Measurements from ENCODE around the gene NRAP. TPM values are rescaled to one million over a fixed set of nuclear protein-coding genes. Genes with fewer than 3 reads are reported as not detected.

The NRAP gene
- total RNA-seq, 1 experiment from 2014 or later, result not detected

DNA sequence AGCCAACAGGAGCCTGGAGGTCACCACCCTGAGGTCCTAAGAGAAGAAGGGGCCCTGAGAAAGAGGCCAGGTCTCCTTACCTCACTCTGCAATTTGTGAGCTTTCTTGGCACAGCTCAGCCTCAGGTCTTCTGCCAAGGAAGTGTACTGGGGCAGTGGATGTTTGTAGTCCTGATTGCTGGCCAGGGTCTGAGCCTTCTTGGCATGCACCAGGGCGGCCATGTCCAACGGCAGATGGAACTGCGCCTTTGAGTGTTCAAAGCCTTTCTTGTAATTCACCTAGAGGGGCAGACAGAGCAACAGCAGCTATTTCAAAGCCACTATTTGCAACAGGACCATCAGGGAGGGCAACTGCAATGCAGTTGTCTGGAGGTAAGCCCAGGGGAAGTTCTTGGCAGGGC, 51.7 kb downstream of the NRAP start:
- Histone ChIP-seq H3K27ac (no peak overlapping the region), H3K36me3 (ENCODE audit: low read depth) (no peaks in the 10 kb centered on the region), H3F3A (ENCODE audit: insufficient read depth, low read depth) (no peaks in the 10 kb centered on the region), H3K4me2 (no peak overlapping the region), H3K9me3 (ENCODE audit: insufficient read depth, low read depth) (no peaks in the 10 kb centered on the region), H3K9me2 (ENCODE audit: insufficient read depth) (no peaks in the 10 kb centered on the region), H4K20me1 (ENCODE audit: insufficient read depth) (no peaks in the 10 kb centered on the region), H3K79me2 (ENCODE audit: low read depth) (no peaks in the 10 kb centered on the region), H3K4me1 (replicated peaks; ENCODE audit: insufficient read depth) (no peaks in the 10 kb centered on the region), H3K4me3 (no peak overlapping the region), H2AFZ (no peak overlapping the region), H3K27me3 (ENCODE audit: insufficient read depth, low read depth) (peaks cover 37% of the 10 kb centered on the region; the same call in 1 of the 2 replicates)
- ChIA-PET CTCF (no interaction called here), POLR2A (ENCODE audit: unreplicated experiment) (no interaction called here)
- DNase-seq, result no peak
- intact Hi-C loops (cut with micrococcal nuclease; ENCODE audit: unreplicated experiment), result no loop called here
- TF ChIP-seq EZH2 (IDR thresholded peaks at IDR 0.05; ENCODE audit: low read depth), result no peak
- TF ChIP-seq, protein P1, sequence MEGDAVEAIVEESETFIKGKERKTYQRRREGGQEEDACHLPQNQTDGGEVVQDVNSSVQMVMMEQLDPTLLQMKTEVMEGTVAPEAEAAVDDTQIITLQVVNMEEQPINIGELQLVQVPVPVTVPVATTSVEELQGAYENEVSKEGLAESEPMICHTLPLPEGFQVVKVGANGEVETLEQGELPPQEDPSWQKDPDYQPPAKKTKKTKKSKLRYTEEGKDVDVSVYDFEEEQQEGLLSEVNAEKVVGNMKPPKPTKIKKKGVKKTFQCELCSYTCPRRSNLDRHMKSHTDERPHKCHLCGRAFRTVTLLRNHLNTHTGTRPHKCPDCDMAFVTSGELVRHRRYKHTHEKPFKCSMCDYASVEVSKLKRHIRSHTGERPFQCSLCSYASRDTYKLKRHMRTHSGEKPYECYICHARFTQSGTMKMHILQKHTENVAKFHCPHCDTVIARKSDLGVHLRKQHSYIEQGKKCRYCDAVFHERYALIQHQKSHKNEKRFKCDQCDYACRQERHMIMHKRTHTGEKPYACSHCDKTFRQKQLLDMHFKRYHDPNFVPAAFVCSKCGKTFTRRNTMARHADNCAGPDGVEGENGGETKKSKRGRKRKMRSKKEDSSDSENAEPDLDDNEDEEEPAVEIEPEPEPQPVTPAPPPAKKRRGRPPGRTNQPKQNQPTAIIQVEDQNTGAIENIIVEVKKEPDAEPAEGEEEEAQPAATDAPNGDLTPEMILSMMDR (conservative IDR thresholded peaks at IDR 0.05), result no peak
- BruUV-seq (replicated peaks), result no TSS peak

DNA sequence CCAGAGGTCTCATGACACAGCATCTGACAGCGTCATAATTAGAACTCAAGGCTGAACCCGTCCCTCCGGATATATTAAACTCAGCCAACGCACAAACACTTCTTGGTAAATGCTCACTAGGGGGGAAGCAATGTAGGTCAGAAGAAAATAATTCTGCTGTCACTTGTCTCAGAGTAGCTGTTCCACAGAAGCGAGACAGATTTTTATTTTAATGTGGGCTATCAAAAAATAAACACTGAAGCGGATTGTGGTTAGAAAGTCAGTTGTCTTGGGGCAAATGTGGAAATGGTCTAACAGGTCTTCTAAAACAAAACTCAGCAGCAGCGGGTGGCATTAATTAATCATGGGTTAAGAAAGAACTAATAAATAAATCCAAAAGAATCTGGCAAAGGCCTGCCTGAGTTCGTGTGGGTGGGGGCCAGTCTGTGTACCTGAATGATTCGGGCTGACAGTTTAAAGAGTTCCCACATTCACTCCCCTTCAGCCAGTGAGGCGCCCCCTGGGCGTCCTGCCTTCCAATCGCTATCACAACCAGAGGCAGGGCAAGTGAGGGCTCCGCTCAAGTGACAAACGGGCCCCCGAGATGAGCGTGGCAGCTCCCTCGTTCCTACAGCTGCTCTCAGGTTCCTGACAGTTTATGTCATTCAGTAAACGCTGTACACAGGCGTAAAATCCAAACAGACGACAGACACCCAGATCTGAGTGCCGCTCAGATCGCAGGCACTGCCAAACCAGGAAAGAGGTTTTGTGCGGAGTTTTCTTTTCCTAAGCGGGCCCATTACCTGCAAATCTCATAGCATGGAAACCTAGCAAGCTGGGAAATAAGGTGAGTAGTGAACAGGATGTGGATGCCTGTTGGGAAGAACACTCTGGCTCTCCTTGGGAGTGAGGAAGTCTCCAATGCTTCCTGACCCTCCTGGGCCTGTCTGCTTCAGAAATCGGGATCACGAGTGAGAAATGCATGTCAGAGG, 52.9 kb downstream of the NRAP start:
- no peaks in the 10 kb centered on the region for H3K9me2 ChIP-seq (ENCODE audit: insufficient read depth)
- no peak overlapping the region for H3K27ac ChIP-seq
- TF ChIP-seq, protein P1 (conservative IDR thresholded peaks at IDR 0.05), result no peak
- TF ChIP-seq EZH2 (IDR thresholded peaks at IDR 0.05; ENCODE audit: low read depth), result no peak
- H4K20me1 ChIP-seq (ENCODE audit: insufficient read depth), result no peaks in the 10 kb centered on the region
- CTCF ChIA-PET, result no interaction called here
- no peaks in the 10 kb centered on the region for H3K36me3 ChIP-seq (ENCODE audit: low read depth)
- H3K4me3 ChIP-seq, result no peak overlapping the region
- H3K4me2 ChIP-seq, result no peak overlapping the region
- DNase-seq, result no peak
- H3K4me1 ChIP-seq (replicated peaks; ENCODE audit: insufficient read depth), result no peaks in the 10 kb centered on the region
- no peaks in the 10 kb centered on the region for H3K79me2 ChIP-seq (ENCODE audit: low read depth)
- peaks cover 29% of the 10 kb centered on the region; the same call in 1 of the 2 replicates for H3K27me3 ChIP-seq (ENCODE audit: insufficient read depth, low read depth)
- no peaks in the 10 kb centered on the region for H3K9me3 ChIP-seq (ENCODE audit: insufficient read depth, low read depth)
- H3F3A ChIP-seq (ENCODE audit: insufficient read depth, low read depth), result no peaks in the 10 kb centered on the region
- intact Hi-C loops (cut with micrococcal nuclease; ENCODE audit: unreplicated experiment), result no loop called here
- H2AFZ ChIP-seq, result no peak overlapping the region
- no TSS peak for BruUV-seq (replicated peaks)
- POLR2A ChIA-PET (ENCODE audit: unreplicated experiment), result no interaction called here

DNA sequence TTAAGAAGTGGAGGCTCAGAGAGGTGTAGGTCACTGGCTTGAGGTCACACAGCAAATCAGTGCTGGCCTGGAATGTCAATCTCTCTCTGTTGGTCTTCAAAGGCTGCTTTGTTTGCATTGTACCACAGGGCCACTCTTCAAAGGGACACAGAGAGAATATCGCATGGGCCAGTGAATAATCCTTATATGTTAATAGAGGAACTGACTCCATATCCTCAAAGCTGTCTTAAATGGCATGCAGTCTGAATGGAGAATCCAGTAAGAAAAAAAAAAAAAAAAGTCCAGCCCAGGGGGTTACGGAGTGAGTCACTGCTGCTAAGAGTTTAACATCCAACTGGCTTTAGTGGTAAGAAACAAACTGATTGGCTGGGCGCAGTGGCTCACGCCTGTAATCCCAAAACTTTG, 54.1 kb downstream of the NRAP start:
- no peaks in the 10 kb centered on the region for H4K20me1 ChIP-seq (ENCODE audit: insufficient read depth)
- intact Hi-C loops (cut with micrococcal nuclease; ENCODE audit: unreplicated experiment), result no loop called here
- no peak overlapping the region for H2AFZ ChIP-seq
- POLR2A ChIA-PET (ENCODE audit: unreplicated experiment), result no interaction called here
- H3K36me3 ChIP-seq (ENCODE audit: low read depth), result no peaks in the 10 kb centered on the region
- H3K9me3 ChIP-seq (ENCODE audit: insufficient read depth, low read depth), result no peaks in the 10 kb centered on the region
- H3K4me1 ChIP-seq (replicated peaks; ENCODE audit: insufficient read depth), result no peaks in the 10 kb centered on the region
- no TSS peak for BruUV-seq (replicated peaks)
- no peak overlapping the region for H3K4me3 ChIP-seq
- H3K27me3 ChIP-seq (ENCODE audit: insufficient read depth, low read depth), result peaks cover 33% of the 10 kb centered on the region; the same call in 1 of the 2 replicates
- no peaks in the 10 kb centered on the region for H3F3A ChIP-seq (ENCODE audit: insufficient read depth, low read depth)
- no peak overlapping the region for H3K4me2 ChIP-seq
- CTCF ChIA-PET, result no interaction called here
- H3K27ac ChIP-seq, result no peak overlapping the region
- H3K79me2 ChIP-seq (ENCODE audit: low read depth), result no peaks in the 10 kb centered on the region
- H3K9me2 ChIP-seq (ENCODE audit: insufficient read depth), result no peaks in the 10 kb centered on the region
- DNase-seq, result no peak
- TF ChIP-seq EZH2 (IDR thresholded peaks at IDR 0.05; ENCODE audit: low read depth), result no peak
- TF ChIP-seq, protein P1 (conservative IDR thresholded peaks at IDR 0.05), result no peak
